HL-60 (cell line): ENCODE results near the gene RPS14.

Source experiments
- DNase-seq, 2 experiments: peaks; one replicate each; pipeline ENCODE4 v3.0.0-alpha.2; 2010 to 2020; ENCODE audit warnings: low read depth in 1 of 2, low spot score in 1 of 2
- H3K27ac ChIP-seq: fragments of 250-450 bp; sonication (Bioruptor Pico); replicated peaks from 2 replicates; pipeline ENCODE4 v1.5.1; 2020; ENCODE audit warnings: mild to moderate bottlenecking, moderate library complexity
- H3K27me3 ChIP-seq: fragments of 250-450 bp; sonication (Bioruptor Pico); 2 replicates; pipeline ENCODE4 v1.5.1; 2021; ENCODE audit warnings: mild to moderate bottlenecking, moderate library complexity; ENCODE audit not compliant: insufficient read depth, poor library complexity, severe bottlenecking
- H3K4me3 ChIP-seq: replicated peaks from 2 replicates; pipeline ENCODE4 v1.5.1; 2011; ENCODE audit warnings: mild to moderate bottlenecking, control low read depth, low read length; ENCODE audit not compliant: insufficient read depth
- GABPA ChIP-seq: IDR thresholded peaks from 2 replicates; pipeline ENCODE4 v1.6.1; 2012; ENCODE audit warnings: low read depth
- POLR2AphosphoS5 ChIP-seq: IDR thresholded peaks from 2 replicates; pipeline ENCODE4 v1.6.1; 2012; ENCODE audit warnings: low read depth
- SPI1 ChIP-seq: IDR thresholded peaks from 2 replicates; pipeline ENCODE4 v1.6.1; 2012; ENCODE audit warnings: low read depth, mild to moderate bottlenecking, borderline replicate concordance
- TF ChIP-seq, protein P1 (sequence below): IDR thresholded peaks from one replicate; pipeline ENCODE4 v1.5.1; 2011; ENCODE audit warnings: low read length, control low read depth, inconsistent platforms; ENCODE audit not compliant: insufficient read depth
- TF ChIP-seq, protein P2 (sequence below): IDR thresholded peaks from 2 replicates; pipeline ENCODE4 v1.6.1; 2012; ENCODE audit warnings: low read depth; ENCODE audit not compliant: insufficient replicate concordance

Gene RPS14

DNA sequence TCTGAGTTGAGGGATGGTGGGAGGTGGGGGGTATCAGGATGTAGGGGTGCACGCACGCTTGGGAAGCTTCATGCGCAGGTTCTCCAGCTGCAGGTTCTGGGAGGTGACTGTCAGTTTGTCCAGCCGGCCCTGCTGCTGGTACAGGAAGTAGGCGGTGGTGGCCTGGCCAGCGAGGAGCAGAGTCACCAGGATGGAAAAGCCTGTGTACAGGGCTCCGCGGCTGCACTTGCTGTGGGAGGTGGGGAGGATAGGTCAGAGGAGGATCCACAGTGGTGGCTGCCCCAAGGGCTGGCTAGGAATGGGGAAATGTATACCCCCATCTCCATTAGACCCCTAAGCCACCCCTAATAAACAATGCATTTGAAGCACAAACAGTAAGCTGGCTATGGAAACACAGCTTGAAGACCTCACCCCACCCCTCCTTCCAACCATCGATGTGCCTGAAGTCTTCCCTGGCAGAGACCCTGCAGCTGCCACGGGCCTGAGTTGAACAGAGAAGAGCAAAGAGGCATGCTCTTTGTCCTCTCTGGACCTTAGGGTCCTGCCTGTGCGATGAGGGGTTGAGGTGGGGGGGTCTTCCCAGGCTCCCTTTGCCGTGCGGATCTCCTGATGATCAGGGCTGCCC, 42.3 kb downstream of the RPS14 start:
- Histone ChIP-seq H3K4me3 (no peak overlapping the region), H3K27ac (no peak overlapping the region), H3K27me3 (no peaks in the 10 kb centered on the region)
- DNase-seq, result no peak
- TF ChIP-seq, protein P1, sequence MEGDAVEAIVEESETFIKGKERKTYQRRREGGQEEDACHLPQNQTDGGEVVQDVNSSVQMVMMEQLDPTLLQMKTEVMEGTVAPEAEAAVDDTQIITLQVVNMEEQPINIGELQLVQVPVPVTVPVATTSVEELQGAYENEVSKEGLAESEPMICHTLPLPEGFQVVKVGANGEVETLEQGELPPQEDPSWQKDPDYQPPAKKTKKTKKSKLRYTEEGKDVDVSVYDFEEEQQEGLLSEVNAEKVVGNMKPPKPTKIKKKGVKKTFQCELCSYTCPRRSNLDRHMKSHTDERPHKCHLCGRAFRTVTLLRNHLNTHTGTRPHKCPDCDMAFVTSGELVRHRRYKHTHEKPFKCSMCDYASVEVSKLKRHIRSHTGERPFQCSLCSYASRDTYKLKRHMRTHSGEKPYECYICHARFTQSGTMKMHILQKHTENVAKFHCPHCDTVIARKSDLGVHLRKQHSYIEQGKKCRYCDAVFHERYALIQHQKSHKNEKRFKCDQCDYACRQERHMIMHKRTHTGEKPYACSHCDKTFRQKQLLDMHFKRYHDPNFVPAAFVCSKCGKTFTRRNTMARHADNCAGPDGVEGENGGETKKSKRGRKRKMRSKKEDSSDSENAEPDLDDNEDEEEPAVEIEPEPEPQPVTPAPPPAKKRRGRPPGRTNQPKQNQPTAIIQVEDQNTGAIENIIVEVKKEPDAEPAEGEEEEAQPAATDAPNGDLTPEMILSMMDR, result no peak
- TF ChIP-seq SPI1, result no peak
- TF ChIP-seq, protein P2, sequence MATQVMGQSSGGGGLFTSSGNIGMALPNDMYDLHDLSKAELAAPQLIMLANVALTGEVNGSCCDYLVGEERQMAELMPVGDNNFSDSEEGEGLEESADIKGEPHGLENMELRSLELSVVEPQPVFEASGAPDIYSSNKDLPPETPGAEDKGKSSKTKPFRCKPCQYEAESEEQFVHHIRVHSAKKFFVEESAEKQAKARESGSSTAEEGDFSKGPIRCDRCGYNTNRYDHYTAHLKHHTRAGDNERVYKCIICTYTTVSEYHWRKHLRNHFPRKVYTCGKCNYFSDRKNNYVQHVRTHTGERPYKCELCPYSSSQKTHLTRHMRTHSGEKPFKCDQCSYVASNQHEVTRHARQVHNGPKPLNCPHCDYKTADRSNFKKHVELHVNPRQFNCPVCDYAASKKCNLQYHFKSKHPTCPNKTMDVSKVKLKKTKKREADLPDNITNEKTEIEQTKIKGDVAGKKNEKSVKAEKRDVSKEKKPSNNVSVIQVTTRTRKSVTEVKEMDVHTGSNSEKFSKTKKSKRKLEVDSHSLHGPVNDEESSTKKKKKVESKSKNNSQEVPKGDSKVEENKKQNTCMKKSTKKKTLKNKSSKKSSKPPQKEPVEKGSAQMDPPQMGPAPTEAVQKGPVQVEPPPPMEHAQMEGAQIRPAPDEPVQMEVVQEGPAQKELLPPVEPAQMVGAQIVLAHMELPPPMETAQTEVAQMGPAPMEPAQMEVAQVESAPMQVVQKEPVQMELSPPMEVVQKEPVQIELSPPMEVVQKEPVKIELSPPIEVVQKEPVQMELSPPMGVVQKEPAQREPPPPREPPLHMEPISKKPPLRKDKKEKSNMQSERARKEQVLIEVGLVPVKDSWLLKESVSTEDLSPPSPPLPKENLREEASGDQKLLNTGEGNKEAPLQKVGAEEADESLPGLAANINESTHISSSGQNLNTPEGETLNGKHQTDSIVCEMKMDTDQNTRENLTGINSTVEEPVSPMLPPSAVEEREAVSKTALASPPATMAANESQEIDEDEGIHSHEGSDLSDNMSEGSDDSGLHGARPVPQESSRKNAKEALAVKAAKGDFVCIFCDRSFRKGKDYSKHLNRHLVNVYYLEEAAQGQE, result no peak
- no peak for TF ChIP-seq GABPA
- TF ChIP-seq POLR2AphosphoS5, result no peak

DNA sequence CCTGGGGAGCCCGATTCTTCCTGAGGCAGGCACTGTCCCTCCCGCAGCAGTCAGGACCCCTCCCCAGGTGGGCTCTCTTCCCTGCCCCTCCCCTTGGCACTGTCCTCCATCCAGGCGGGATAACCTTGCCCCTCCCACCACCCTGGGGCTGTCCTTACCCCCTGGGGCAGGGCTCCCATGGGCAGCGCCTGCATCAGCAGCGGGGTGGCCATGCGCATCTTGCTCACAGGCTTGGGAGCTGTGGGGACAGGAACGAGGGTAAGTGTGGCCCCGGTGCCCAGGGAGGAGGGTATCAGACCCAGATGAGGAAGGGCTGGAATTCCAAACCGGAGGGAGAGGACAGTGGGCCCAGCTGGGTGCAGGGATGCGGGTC, 42.8 kb downstream of the RPS14 start:
- H3K27ac ChIP-seq, result no peak overlapping the region
- H3K4me3 ChIP-seq, result no peak overlapping the region
- TF ChIP-seq, protein P2, result no peak
- TF ChIP-seq GABPA (no peak), POLR2AphosphoS5 (no peak), SPI1 (no peak)
- TF ChIP-seq, protein P1, result no peak
- no peak for DNase-seq
- H3K27me3 ChIP-seq, result no peaks in the 10 kb centered on the region

DNA sequence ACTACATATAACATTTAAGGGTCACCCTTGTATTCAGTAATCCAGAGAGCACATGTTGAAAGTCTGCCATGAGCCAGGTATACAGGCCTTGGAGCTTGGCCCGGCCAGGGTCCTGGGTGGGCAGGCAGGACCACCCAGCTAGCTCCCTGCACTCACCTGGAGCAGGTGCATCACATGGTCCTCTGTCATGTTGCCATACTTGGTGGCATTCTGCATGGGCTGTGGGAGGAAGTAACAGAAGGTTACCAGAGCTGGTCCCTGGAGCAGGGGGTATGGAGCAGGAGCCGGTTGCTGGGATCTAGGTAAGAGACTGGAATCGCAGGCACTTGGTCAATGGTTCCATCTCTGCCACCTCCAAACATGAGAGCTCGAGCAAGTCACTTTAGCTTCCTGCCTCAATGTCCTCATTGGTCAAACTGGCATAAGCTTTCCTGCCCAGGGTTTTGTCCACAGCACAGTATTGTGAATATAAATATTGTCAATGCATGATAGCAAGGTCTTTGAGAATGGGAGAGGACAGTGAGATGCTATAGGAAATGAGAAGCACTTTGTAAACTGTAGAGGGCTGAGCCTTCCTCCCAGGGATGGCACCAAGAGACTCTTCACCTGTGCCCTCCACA, 43.3 kb downstream of the RPS14 start:
- no peak for TF ChIP-seq GABPA
- H3K4me3 ChIP-seq, result no peak overlapping the region
- H3K27ac ChIP-seq, result no peak overlapping the region
- no peaks in the 10 kb centered on the region for H3K27me3 ChIP-seq
- no peak for DNase-seq

DNA sequence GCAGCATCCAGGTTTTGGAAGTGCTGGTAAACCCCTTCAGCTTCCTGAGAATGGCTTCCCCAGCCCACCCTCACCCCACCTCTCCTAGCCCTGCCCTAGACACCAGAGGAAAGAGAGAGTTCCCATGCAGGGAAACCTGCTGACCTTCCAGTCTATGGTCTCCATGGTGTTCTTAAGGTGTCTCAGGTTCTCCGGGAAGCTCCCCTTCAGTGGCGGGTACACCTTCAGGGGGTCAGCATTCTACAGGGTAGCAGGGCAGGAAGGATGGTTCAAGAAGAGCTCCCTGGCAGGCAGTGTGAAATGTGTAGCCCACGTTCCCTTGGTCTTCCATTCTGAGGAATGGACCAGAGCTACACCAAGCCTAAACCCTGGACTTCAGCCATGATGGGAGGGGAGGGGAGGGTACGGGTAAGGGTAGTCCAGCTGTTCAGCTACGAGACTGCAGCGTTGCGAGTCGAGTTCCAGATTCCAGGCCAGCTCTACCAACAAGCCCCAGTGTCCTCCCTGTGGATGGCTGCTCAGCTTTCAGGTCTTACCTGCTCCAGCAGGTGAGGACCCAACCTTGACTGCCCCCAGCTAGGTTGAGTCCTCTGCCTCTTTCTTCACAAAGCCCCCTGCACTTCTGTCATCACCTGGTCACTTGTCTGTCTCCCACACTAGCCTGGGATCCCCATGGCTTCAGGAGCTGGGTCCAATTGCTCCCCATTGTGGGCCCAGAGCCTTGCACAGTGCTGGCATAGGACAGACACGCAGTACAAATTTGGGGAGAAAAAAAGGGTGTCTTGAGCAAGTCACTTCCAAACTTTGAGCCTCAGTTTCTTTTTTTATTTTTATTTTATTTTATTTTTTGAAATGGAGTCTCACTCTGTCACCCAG, 44.4 kb downstream of the RPS14 start:
- H3K27me3 ChIP-seq, result no peaks in the 10 kb centered on the region
- no peak overlapping the region for H3K4me3 ChIP-seq
- no peak overlapping the region for H3K27ac ChIP-seq
- TF ChIP-seq, protein P2, result no peak
- TF ChIP-seq GABPA (no peak), POLR2AphosphoS5 (no peak), SPI1 (no peak)
- TF ChIP-seq, protein P1, result no peak
- no peak for DNase-seq
